Pancreas (tissue), 10 donors: ENCODE data around the gene KIFC3. TPM values are rescaled to one million over a fixed set of nuclear protein-coding genes. Genes with fewer than 3 reads are reported as not detected.
A peak's percentile ranks its signal among the peaks of the same experiment; 100 is the strongest.
"Not testable (repeated sequence)": the region's sequence is repeated elsewhere in the genome, so short reads cannot be mapped to it uniquely, and the experiment has no call there.

Source experiments
- ATAC-seq, 4 donors: fragments of 200-7000 bp; cut with Tn5 transposase; one replicate each; pipeline versions ENCODE4 v1.8.0 to v1.9.1; 2020; ENCODE audit warnings: mild to moderate bottlenecking in 4 of 4, moderate library complexity in 4 of 4
- DNase-seq, 6 donors: peaks; one replicate each; pipeline ENCODE4 v3.0.0-alpha.2; 2020
- FAIRE-seq: peaks from 2 replicates; lab custom pipeline; 2012; peaks lifted over from hg19 to GRCh38; lab: Jason Lieb, UNC
- H3K27ac ChIP-seq, 4 donors: fragments of 200-600 bp; sonication (generic); 1 replicate in 3 of 4; 2 replicates in 1 of 4; pipeline versions ENCODE4 v1.5.0 to v1.8.0; 2020
- H3K27me3 ChIP-seq, 4 donors: fragments of 200-600 bp; one replicate each; pipeline ENCODE4 v1.8.0; 2021
- H3K36me3 ChIP-seq, 3 donors: fragments of 200-600 bp; sonication (generic) in 1 of 3; one replicate each; pipeline versions ENCODE4 v1.5.0 to v1.8.0; 2020 to 2021
- H3K4me1 ChIP-seq, 3 donors: fragments of 200-600 bp; one replicate each; pipeline ENCODE4 v1.8.0; 2021
- H3K4me3 ChIP-seq, 4 donors: fragments of 200-600 bp; sonication (generic) in 2 of 4; one replicate each; pipeline versions ENCODE4 v1.5.0 to v1.8.0; 2020 to 2021
- H3K9me3 ChIP-seq, 4 donors: fragments of 200-600 bp; one replicate each; pipeline ENCODE4 v1.8.0; 2021
- WGBS, 2 donors: extraction: QIAGEN DNeasy Blood & Tissue Kit; methylation state at CpG; one replicate each; pipeline ENCODE4 v1.1.7; 2013; 5-methylcytosine and 5-hydroxymethylcytosine counted together
- intact Hi-C, 3 donors: fragments of 100-400 bp; cut with DNase I; formaldehyde crosslinking; loops; one replicate each; pipeline versions ENCODE4 v1.11.1 to v1.14.2; 2022
- polyA plus RNA-seq, 2 donors: library from polyadenylated mRNA; stranded (reverse); fragments of 200-250 nt; gene quantifications; one replicate each; pipeline ENCODE4 v1.2.3, GENCODE V29; 2013
- total RNA-seq, 6 donors: library from RNA; stranded (reverse); fragmentation: NEBNext Ultra II Directional in 4 of 6; extraction: Animal tissue kit (Norgen Biotek cat#: 25700) in 4 of 6; gene quantifications; one replicate each; pipeline versions ENCODE4 v1.2.1 to v1.2.4, GENCODE V29; 2021 to 2023
- TF ChIP-seq, protein P1 (sequence below), 4 donors: fragments of 200-600 bp; sonication (generic) in 3 of 4; IDR thresholded peaks; one replicate each; pipeline versions ENCODE4 v1.5.0 to v1.8.0; 2021; ENCODE audit warnings: antibody characterized with exemption in 4 of 4
- donor health status: healthy with polysubstance abuse.
- donor health status: DM: no; HTN: no; CAD: no; lungs with moderate emphysema.
- donor health status: DM: no; HTN: no; CAD: no.
- donor health status: control.
- donor health status: control.
- donor health status: Bipolar disorder and iron deficiency.
- donor health status: DM: yes; HTN: yes; CAD: no.
- donor health status: DM: no; HTN: no; CAD: no.
- donor health status: DM: no; HTN: no; CAD: no.
- donor health status: DM: yes; HTN: yes; CAD: no.

KIFC3 gene
- total and polyA plus RNA-seq, 8 donors: 33.8 to 284 (median 61.1) TPM

GRCh38 chr16:57722210-57722499 lies 80.1 kb downstream of the KIFC3 start:
- DNase-seq (no peak), FAIRE-seq (no peak), ATAC-seq (no peak)
- WGBS, 2 donors: 88 to 92% methylated on average over 2 of the region's 2 CpGs
- H3K27ac ChIP-seq: no peak overlapping the region
- H3K36me3 ChIP-seq: no peaks in the 10 kb centered on the region
- no peak overlapping the region for H3K4me3 ChIP-seq
- intact Hi-C loops: loop anchor here in 2 of 3 donors (5.0 to 10.0 kb wide), 4 partner anchors 70 to 147 kb away; no protein-coding TSS in a partner anchor
- H3K9me3 ChIP-seq: no peaks in the 10 kb centered on the region
- TF ChIP-seq, protein P1, sequence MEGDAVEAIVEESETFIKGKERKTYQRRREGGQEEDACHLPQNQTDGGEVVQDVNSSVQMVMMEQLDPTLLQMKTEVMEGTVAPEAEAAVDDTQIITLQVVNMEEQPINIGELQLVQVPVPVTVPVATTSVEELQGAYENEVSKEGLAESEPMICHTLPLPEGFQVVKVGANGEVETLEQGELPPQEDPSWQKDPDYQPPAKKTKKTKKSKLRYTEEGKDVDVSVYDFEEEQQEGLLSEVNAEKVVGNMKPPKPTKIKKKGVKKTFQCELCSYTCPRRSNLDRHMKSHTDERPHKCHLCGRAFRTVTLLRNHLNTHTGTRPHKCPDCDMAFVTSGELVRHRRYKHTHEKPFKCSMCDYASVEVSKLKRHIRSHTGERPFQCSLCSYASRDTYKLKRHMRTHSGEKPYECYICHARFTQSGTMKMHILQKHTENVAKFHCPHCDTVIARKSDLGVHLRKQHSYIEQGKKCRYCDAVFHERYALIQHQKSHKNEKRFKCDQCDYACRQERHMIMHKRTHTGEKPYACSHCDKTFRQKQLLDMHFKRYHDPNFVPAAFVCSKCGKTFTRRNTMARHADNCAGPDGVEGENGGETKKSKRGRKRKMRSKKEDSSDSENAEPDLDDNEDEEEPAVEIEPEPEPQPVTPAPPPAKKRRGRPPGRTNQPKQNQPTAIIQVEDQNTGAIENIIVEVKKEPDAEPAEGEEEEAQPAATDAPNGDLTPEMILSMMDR (IDR thresholded peaks at IDR 0.05): no peak
- H3K27me3 ChIP-seq: no peaks in the 10 kb centered on the region
- H3K4me1 ChIP-seq: no peaks in the 10 kb centered on the region

- no peak overlapping the region for H3K27ac ChIP-seq
- ATAC-seq (no peak), DNase-seq (peak in 1 of 6 donors; percentile 50), FAIRE-seq (no peak)
- H3K36me3 ChIP-seq: no peaks in the 10 kb centered on the region
- 82% methylated on average over 17 of the region's 17 CpGs for WGBS, 2 donors
- H3K4me1 ChIP-seq: no peaks in the 10 kb centered on the region
- intact Hi-C loops: loop anchor here in 2 of 3 donors (5.0 to 10.0 kb wide), 4 partner anchors 69 to 147 kb away; no protein-coding TSS in a partner anchor
- no peak overlapping the region for H3K4me3 ChIP-seq
- H3K9me3 ChIP-seq: no peaks in the 10 kb centered on the region
- TF ChIP-seq, protein P1 (IDR thresholded peaks at IDR 0.05): no peak
- H3K27me3 ChIP-seq: no peaks in the 10 kb centered on the region
These were observed 80.7 kb downstream of the KIFC3 start for GRCh38 chr16:57721356-57722209.

GRCh38 chr16:57720142-57720575 lies 82.1 kb downstream of the KIFC3 start:
- intact Hi-C loops: loop anchor here in 2 of 3 donors (5.0 to 10.0 kb wide), 4 partner anchors 68 to 145 kb away; no protein-coding TSS in a partner anchor
- TF ChIP-seq, protein P1 (IDR thresholded peaks at IDR 0.05): peak; percentile 53 to 71 (median 57)
- Histone ChIP-seq H3K9me3 (no peaks in the 10 kb centered on the region), H3K36me3 (no peaks in the 10 kb centered on the region), H3K4me3 (no peak overlapping the region), H3K27ac (no peak overlapping the region), H3K4me1 (no peaks in the 10 kb centered on the region), H3K27me3 (no peaks in the 10 kb centered on the region)
- ATAC-seq (peak; percentile 94 to 100 (median 97)), FAIRE-seq (no peak), DNase-seq (peak; percentile 72 to 88 (median 81))
- 54 to 55% methylated on average over 3 of the region's 3 CpGs for WGBS, 2 donors

DNA sequence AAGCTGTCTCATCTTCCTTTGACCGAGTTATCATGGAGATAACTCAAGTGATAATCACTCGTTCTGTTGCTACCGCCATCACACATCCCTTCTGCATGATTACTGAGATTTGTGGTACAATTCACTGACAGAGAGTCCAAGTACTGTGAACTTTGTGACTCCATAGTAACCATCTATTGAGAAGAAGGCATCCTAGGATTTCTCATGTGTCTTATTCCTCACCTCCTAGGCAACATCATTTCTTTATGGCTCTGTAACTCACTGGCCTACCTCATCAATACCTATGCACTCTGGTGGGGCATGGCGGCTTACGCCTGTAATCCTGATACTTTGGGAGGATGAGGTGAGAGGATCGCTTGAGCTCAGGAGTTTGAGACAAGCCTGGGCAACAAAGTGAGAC lies 88.2 kb downstream of the KIFC3 start:
- no peaks in the 10 kb centered on the region for H3K27me3 ChIP-seq
- no peak for DNase-seq
- WGBS, 2 donors: 73 to 90% methylated on average over 6 of the region's 6 CpGs
- no peaks in the 10 kb centered on the region for H3K36me3 ChIP-seq
- H3K4me1 ChIP-seq: no peaks in the 10 kb centered on the region
- TF ChIP-seq, protein P1 (IDR thresholded peaks at IDR 0.05): no peak
- FAIRE-seq: no peak
- H3K4me3 ChIP-seq: no peak overlapping the region
- intact Hi-C loops: no loop called here
- no peak for ATAC-seq
- no peak overlapping the region for H3K27ac ChIP-seq
- H3K9me3 ChIP-seq: no peaks in the 10 kb centered on the region

GRCh38 chr16:57713596-57713995 lies 88.7 kb downstream of the KIFC3 start:
- DNase-seq (peak in 1 of 6 donors; percentile 8), FAIRE-seq (no peak), ATAC-seq (no peak)
- Histone ChIP-seq H3K36me3 (no peaks in the 10 kb centered on the region), H3K4me1 (no peaks in the 10 kb centered on the region), H3K4me3 (no peak overlapping the region), H3K27ac (no peak overlapping the region), H3K27me3 (no peaks in the 10 kb centered on the region), H3K9me3 (no peaks in the 10 kb centered on the region)
- TF ChIP-seq, protein P1 (IDR thresholded peaks at IDR 0.05): no peak
- 78 to 93% methylated on average over 8 of the region's 8 CpGs for whole genome bisulfite sequencing, 2 donors
- intact Hi-C loops: no loop called here

DNA sequence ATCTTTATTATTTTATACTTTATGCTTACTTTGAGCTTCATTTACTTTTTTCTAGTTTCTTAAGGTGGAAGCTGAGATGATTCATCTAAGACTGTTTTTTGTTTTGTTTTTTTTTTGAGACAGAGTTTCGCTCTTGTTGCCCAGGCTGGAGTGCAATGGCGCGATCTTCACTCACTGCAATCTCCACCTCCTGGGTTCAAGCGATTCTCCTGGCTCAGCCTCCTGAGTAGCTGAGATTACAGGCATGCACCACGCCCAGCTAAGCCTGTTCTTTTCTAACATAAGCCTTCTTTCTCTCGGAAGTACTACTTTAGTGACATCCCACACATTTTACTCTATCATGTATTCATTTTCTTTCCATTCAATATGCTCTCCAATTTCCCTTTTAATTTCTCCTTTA lies 89.7 kb downstream of the KIFC3 start:
- intact Hi-C loops, H3K4me1 ChIP-seq, H3K36me3 ChIP-seq, FAIRE-seq, ATAC-seq, DNase-seq, H3K27me3 ChIP-seq, H3K4me3 ChIP-seq, H3K27ac ChIP-seq, H3K9me3 ChIP-seq: not testable (repeated sequence)
- WGBS, 2 donors: 80 to 86% methylated on average over 6 of the region's 6 CpGs
